Measurements from ENCODE around the gene CLPSL1. TPM values are rescaled to one million over a fixed set of nuclear protein-coding genes. Genes with fewer than 3 reads are reported as not detected.

Gene CLPSL1
- total RNA-seq, 4 donors from 2014 or later = not detected

- H3K4me1 ChIP-seq = no peaks in the 10 kb centered on the region
- 0 to 70% methylated on average over 1 to 2 of the region's 2 CpGs for WGBS, 2 donors (ENCODE audit: low coverage in 1 of 2)
- ATAC-seq = no peak
Measured at GRCh38 chr6:35786272-35786671, 5.5 kb downstream of the CLPSL1 start.

GRCh38 chr6:35786810-35787209 is 6.0 kb downstream of the CLPSL1 start:
- Histone ChIP-seq H3K4me1 (no peaks in the 10 kb centered on the region), H3K4me3 (no peak overlapping the region), H3K27me3 (peaks cover 76% of the 10 kb centered on the region), H3K36me3 (no peaks in the 10 kb centered on the region), H3K27ac (no peak overlapping the region), H3K9me3 (no peaks in the 10 kb centered on the region)
- no peak for ATAC-seq
- 71% methylated on average over 22 of the region's 25 CpGs; no CpG with 5 or more reads in 1 of the 2 donors for WGBS, 2 donors (ENCODE audit: low coverage in 1 of 2)
- TF ChIP-seq CTCF (IDR thresholded peaks at IDR 0.05) = no peak
- TF ChIP-seq POLR2A (IDR thresholded peaks at IDR 0.05) = no peak
- TF ChIP-seq POLR2AphosphoS5 (IDR thresholded peaks at IDR 0.05) = no peak
- TF ChIP-seq EP300 (IDR thresholded peaks at IDR 0.05) = no peak

More at GRCh38 chr6:35786272-35786671, 5.5 kb downstream of the CLPSL1 start:
- TF ChIP-seq POLR2AphosphoS5 (IDR thresholded peaks at IDR 0.05) (no peak), CTCF (IDR thresholded peaks at IDR 0.05) (no peak), POLR2A (IDR thresholded peaks at IDR 0.05) (no peak), EP300 (IDR thresholded peaks at IDR 0.05) (no peak)
- peaks cover 73% of the 10 kb centered on the region for H3K27me3 ChIP-seq
- H3K4me3 ChIP-seq = no peak overlapping the region
- H3K36me3 ChIP-seq = no peaks in the 10 kb centered on the region
- no peak overlapping the region for H3K27ac ChIP-seq
- H3K9me3 ChIP-seq = no peaks in the 10 kb centered on the region

GRCh38 chr6:35787266-35788218 is 6.7 kb downstream of the CLPSL1 start:
- H3K4me3 ChIP-seq = no peak overlapping the region

GRCh38 chr6:35788423-35788982 is 7.7 kb downstream of the CLPSL1 start:
- Histone ChIP-seq H3K27me3 (peaks cover 79% of the 10 kb centered on the region), H3K27ac (no peak overlapping the region), H3K4me1 (no peaks in the 10 kb centered on the region), H3K36me3 (no peaks in the 10 kb centered on the region), H3K9me3 (no peaks in the 10 kb centered on the region), H3K4me3 (no peak overlapping the region)
- ATAC-seq = no peak
- 53 to 56% methylated on average over 3 to 4 of the region's 4 CpGs for WGBS, 2 donors (ENCODE audit: low coverage in 1 of 2)
- TF ChIP-seq CTCF (IDR thresholded peaks at IDR 0.05) = no peak
- no peak for TF ChIP-seq POLR2A (IDR thresholded peaks at IDR 0.05)
- no peak for TF ChIP-seq POLR2AphosphoS5 (IDR thresholded peaks at IDR 0.05)
- TF ChIP-seq EP300 (IDR thresholded peaks at IDR 0.05) = no peak

More at GRCh38 chr6:35787266-35788218, 6.7 kb downstream of the CLPSL1 start:
- no peak for ATAC-seq
- no peaks in the 10 kb centered on the region for H3K36me3 ChIP-seq
- H3K4me1 ChIP-seq = no peaks in the 10 kb centered on the region
- H3K27ac ChIP-seq = no peak overlapping the region
- no peak for TF ChIP-seq POLR2A (IDR thresholded peaks at IDR 0.05)
- TF ChIP-seq CTCF (IDR thresholded peaks at IDR 0.05) = no peak
- TF ChIP-seq POLR2AphosphoS5 (IDR thresholded peaks at IDR 0.05) = no peak
- TF ChIP-seq EP300 (IDR thresholded peaks at IDR 0.05) = no peak
- H3K9me3 ChIP-seq = no peaks in the 10 kb centered on the region
- WGBS, 2 donors (ENCODE audit: low coverage in 1 of 2) = 68 to 79% methylated on average over 7 to 10 of the region's 13 CpGs
- H3K27me3 ChIP-seq = peaks cover 79% of the 10 kb centered on the region

Measured in gastroesophageal sphincter (tissue), 4 donors.